ENCODE data around the gene GNAS-AS1.

DNA sequence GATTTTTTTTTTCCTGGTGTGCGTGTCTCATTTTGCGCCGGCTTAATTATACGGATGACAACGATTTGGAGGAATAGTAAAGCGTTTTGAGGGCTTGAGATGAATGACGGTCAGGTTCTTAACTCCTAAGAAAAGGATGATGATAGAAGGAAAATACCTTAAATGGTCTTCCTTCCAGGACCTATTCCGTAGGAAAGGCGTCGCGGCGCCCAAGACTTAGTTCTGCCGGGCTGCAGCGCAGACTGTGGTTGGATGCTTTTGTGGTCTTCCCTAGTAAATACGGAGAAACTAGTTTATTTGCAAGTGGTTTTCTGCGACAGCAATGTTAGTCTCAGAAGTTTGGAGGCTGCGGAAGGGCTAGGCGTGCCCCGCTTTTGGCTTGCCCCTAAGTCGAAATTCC is 8.4 kb downstream of the GNAS-AS1 start:
- TF ChIP-seq, protein P1, sequence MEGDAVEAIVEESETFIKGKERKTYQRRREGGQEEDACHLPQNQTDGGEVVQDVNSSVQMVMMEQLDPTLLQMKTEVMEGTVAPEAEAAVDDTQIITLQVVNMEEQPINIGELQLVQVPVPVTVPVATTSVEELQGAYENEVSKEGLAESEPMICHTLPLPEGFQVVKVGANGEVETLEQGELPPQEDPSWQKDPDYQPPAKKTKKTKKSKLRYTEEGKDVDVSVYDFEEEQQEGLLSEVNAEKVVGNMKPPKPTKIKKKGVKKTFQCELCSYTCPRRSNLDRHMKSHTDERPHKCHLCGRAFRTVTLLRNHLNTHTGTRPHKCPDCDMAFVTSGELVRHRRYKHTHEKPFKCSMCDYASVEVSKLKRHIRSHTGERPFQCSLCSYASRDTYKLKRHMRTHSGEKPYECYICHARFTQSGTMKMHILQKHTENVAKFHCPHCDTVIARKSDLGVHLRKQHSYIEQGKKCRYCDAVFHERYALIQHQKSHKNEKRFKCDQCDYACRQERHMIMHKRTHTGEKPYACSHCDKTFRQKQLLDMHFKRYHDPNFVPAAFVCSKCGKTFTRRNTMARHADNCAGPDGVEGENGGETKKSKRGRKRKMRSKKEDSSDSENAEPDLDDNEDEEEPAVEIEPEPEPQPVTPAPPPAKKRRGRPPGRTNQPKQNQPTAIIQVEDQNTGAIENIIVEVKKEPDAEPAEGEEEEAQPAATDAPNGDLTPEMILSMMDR (IDR thresholded peaks at IDR 0.05; ENCODE audit: insufficient read depth, low read length, poor library complexity, severe bottlenecking): no peak
- TF ChIP-seq EZH2phosphoT487 (conservative IDR thresholded peaks at IDR 0.05; ENCODE audit: low read length): no peak

Measured in SU-DHL-6 (cell line).